ENCODE data around the gene MSH4.

- TF ChIP-seq CTCF (IDR thresholded peaks at IDR 0.05; ENCODE audit: insufficient read depth, low read depth, low read length) (no peak), EZH2 (IDR thresholded peaks at IDR 0.05; ENCODE audit: insufficient read depth, low read length) (no peak)
These were observed 140.4 kb downstream of the MSH4 start for GRCh38 chr1:75937034-75937433.
